ENCODE results near the gene PEAK1.

The PEAK1 gene

DNA sequence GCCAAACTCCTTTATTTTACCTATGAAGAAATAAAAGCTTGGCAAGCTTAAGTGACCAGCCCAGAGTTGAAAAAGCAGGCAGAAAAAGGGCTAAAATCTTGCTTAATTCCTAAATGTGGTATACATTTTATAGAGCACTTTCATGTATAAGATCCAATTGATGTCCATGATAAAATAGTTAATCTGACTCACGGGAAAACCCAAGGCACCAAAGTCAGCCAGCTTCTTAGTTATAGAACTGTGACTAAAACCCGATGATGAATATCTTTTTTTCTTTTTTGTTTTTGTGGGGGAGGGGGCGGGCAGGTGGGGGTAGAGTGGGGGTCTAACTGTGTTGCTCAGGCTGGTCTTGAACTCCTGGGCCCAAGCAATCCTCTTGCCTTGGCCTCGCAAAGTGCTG, 71.4 kb downstream of the PEAK1 start:
- no peak overlapping the region for H3K4me3 ChIP-seq (ENCODE audit: insufficient read depth, low read depth, low read length, poor library complexity, severe bottlenecking)
- no peak for DNase-seq
- H3K9me3 ChIP-seq (ENCODE audit: control insufficient read depth, low read length) = no peaks in the 10 kb centered on the region
- no peak overlapping the region for H3K27ac ChIP-seq (ENCODE audit: insufficient read depth, low read length, poor library complexity, severe bottlenecking)
- no peaks in the 10 kb centered on the region for H3K36me3 ChIP-seq (ENCODE audit: control insufficient read depth, insufficient read depth, low read length)
- no peaks in the 10 kb centered on the region for H3K4me1 ChIP-seq (ENCODE audit: control insufficient read depth, insufficient read depth, low read length, poor library complexity, severe bottlenecking)
- no peaks in the 10 kb centered on the region for H3K27me3 ChIP-seq (replicated peaks; ENCODE audit: control insufficient read depth, insufficient read depth, low read length, poor library complexity, severe bottlenecking)

DNA sequence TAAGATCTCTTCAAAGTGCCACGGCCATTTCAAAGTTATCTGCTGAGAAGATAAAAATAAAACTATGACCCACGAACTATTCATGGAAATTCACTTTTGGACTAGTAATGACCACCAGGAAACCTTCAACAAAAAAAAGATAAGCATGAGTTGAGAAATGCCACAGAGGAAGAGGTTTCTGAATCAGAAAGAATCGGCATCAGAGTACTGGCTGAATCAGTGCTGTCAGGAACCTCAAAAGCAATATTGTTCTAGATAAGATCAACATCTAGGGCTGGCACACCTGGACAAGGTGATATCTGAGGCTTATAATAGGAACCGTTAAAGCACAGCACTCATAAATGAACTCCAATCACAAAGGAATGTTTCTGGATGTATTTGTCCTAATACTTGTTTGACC, 72.7 kb downstream of the PEAK1 start:
- Histone ChIP-seq H3K4me3 (ENCODE audit: insufficient read depth, low read depth, low read length, poor library complexity, severe bottlenecking) (no peak overlapping the region), H3K36me3 (ENCODE audit: control insufficient read depth, insufficient read depth, low read length) (no peaks in the 10 kb centered on the region), H3K9me3 (ENCODE audit: control insufficient read depth, low read length) (no peaks in the 10 kb centered on the region), H3K4me1 (ENCODE audit: control insufficient read depth, insufficient read depth, low read length, poor library complexity, severe bottlenecking) (no peaks in the 10 kb centered on the region), H3K27ac (ENCODE audit: insufficient read depth, low read length, poor library complexity, severe bottlenecking) (no peak overlapping the region), H3K27me3 (replicated peaks; ENCODE audit: control insufficient read depth, insufficient read depth, low read length, poor library complexity, severe bottlenecking) (no peaks in the 10 kb centered on the region)
- no peak for DNase-seq

DNA sequence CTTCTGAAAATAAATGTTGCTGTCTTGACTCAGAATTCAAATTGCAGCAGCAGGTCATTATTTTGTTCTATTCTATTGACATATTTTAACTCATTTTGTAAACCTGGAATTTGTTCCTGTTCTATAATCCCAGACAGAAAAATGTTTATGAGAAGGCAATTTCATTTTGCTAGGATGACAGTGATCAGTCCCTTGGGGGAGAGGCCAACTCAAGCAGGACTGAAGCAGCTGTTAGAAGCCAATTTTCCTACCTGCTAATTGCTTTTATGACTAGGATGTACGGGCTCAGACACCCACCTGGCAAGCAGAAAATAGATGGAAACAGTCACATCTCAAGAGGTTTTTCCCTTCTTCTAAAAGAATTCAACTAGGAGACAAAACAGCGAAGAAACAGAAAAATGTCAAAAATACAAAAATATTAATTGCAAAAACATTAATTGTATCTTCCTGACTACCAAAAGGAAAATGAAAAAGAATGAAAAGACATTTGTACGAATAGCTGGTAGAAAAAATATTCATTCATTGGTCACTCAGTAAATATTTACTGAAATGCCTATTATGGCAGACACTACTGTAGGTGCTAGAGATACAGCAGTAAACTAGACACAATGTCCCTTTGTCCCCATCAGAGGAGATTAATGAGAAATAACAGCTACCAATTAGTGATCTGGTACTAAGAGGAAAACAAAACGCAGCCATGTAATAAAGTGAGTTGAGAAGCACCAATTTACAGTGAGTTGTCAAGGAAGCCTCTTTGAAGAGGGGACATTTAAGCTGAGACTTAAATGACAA, 73.5 kb downstream of the PEAK1 start:
- no peak overlapping the region for H3K27ac ChIP-seq (ENCODE audit: insufficient read depth, low read length, poor library complexity, severe bottlenecking)
- no peaks in the 10 kb centered on the region for H3K36me3 ChIP-seq (ENCODE audit: control insufficient read depth, insufficient read depth, low read length)
- H3K9me3 ChIP-seq (ENCODE audit: control insufficient read depth, low read length) = no peaks in the 10 kb centered on the region
- no peak for DNase-seq
- no peak overlapping the region for H3K4me3 ChIP-seq (ENCODE audit: insufficient read depth, low read depth, low read length, poor library complexity, severe bottlenecking)
- no peaks in the 10 kb centered on the region for H3K27me3 ChIP-seq (replicated peaks; ENCODE audit: control insufficient read depth, insufficient read depth, low read length, poor library complexity, severe bottlenecking)
- H3K4me1 ChIP-seq (ENCODE audit: control insufficient read depth, insufficient read depth, low read length, poor library complexity, severe bottlenecking) = no peaks in the 10 kb centered on the region

DNA sequence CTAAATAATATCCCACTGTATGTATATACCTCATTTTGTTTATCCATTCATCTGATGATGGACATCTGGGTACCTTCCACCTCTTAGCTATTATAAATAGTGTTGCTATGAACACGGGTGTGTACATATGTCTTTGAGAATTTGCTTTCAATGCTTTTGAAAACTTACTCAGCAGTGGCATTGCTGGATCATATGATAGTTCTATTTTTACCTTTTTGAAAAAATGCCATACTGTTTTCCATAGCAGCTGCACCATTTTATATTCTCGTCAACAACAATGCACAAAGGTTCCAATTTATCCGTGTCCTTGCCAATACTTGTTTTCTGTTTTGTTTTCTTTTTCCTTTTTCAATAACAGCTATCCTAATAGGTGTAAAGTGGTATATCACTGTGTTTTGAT, 77.1 kb downstream of the PEAK1 start:
- Histone ChIP-seq H3K4me1 (ENCODE audit: control insufficient read depth, insufficient read depth, low read length, poor library complexity, severe bottlenecking) (no peaks in the 10 kb centered on the region), H3K36me3 (ENCODE audit: control insufficient read depth, insufficient read depth, low read length) (no peaks in the 10 kb centered on the region), H3K27ac (ENCODE audit: insufficient read depth, low read length, poor library complexity, severe bottlenecking) (no peak overlapping the region), H3K27me3 (replicated peaks; ENCODE audit: control insufficient read depth, insufficient read depth, low read length, poor library complexity, severe bottlenecking) (no peaks in the 10 kb centered on the region), H3K9me3 (ENCODE audit: control insufficient read depth, low read length) (no peaks in the 10 kb centered on the region), H3K4me3 (ENCODE audit: insufficient read depth, low read depth, low read length, poor library complexity, severe bottlenecking) (no peak overlapping the region)
- DNase-seq = no peak

DNA sequence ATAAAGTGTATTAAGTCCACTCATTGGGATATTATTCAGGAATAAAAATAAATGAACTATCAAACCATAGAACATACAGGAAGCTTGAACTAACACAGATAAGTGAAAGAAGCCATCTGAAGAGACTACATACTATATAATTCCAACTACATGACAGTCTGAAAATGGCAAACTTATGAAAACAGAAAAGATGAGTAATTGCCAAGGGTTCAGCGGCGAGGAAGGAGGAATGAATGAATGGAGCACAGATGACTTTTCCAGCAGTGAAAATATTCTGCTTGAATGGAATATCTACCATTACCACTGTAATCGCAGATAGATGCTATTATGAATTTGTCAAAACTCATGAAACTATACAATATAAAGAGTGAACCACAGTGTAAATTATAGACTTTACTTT, 79.7 kb downstream of the PEAK1 start:
- Histone ChIP-seq H3K27ac (ENCODE audit: insufficient read depth, low read length, poor library complexity, severe bottlenecking) (no peak overlapping the region), H3K9me3 (ENCODE audit: control insufficient read depth, low read length) (no peaks in the 10 kb centered on the region), H3K27me3 (replicated peaks; ENCODE audit: control insufficient read depth, insufficient read depth, low read length, poor library complexity, severe bottlenecking) (no peaks in the 10 kb centered on the region), H3K4me3 (ENCODE audit: insufficient read depth, low read depth, low read length, poor library complexity, severe bottlenecking) (no peak overlapping the region), H3K36me3 (ENCODE audit: control insufficient read depth, insufficient read depth, low read length) (no peaks in the 10 kb centered on the region), H3K4me1 (ENCODE audit: control insufficient read depth, insufficient read depth, low read length, poor library complexity, severe bottlenecking) (no peaks in the 10 kb centered on the region)
- DNase-seq = no peak

DNA sequence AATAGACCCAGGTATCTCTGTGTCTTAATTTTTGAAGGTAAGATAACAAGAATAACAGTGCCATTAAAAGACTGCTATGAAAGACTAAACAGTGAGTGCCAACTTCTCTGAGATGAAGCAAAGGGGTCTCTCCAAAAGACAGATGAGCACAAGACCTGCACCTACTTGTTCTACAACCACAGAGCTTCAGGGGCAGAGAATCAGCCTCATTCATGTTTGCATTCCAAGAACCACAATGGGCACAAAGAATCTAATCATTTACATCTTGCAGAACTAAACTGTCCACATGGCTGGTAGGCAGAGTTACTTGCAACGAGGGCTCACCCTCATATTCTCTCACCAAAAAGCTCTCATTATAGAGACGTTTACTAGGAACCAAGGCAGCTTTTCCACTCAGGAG, 83.9 kb downstream of the PEAK1 start:
- Histone ChIP-seq H3K27me3 (replicated peaks; ENCODE audit: control insufficient read depth, insufficient read depth, low read length, poor library complexity, severe bottlenecking) (no peaks in the 10 kb centered on the region), H3K4me3 (ENCODE audit: insufficient read depth, low read depth, low read length, poor library complexity, severe bottlenecking) (no peak overlapping the region), H3K4me1 (ENCODE audit: control insufficient read depth, insufficient read depth, low read length, poor library complexity, severe bottlenecking) (no peaks in the 10 kb centered on the region), H3K27ac (ENCODE audit: insufficient read depth, low read length, poor library complexity, severe bottlenecking) (no peak overlapping the region), H3K9me3 (ENCODE audit: control insufficient read depth, low read length) (no peaks in the 10 kb centered on the region), H3K36me3 (ENCODE audit: control insufficient read depth, insufficient read depth, low read length) (no peaks in the 10 kb centered on the region)
- no peak for DNase-seq

DNA sequence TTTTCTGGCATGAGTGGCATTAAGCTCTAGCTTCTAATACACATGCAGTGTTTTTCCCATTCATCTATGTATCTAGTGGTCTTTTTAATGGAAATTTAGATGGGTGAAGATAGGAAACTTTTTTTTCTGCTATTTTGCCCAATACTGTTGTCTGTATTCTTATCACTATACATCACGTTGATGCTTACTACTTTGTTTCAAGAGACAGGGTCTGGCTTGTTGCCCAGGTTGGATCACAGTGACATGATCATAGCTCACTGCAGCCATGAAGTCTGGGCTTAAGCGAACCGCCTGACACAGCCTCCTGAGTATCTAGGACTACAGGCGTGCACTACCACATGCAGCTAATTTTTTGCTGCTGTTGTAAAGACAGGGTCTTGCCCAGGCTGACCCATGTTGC, 84.6 kb downstream of the PEAK1 start:
- Histone ChIP-seq H3K4me3 (ENCODE audit: insufficient read depth, low read depth, low read length, poor library complexity, severe bottlenecking) (no peak overlapping the region), H3K27me3 (replicated peaks; ENCODE audit: control insufficient read depth, insufficient read depth, low read length, poor library complexity, severe bottlenecking) (no peaks in the 10 kb centered on the region), H3K9me3 (ENCODE audit: control insufficient read depth, low read length) (no peaks in the 10 kb centered on the region), H3K4me1 (ENCODE audit: control insufficient read depth, insufficient read depth, low read length, poor library complexity, severe bottlenecking) (no peaks in the 10 kb centered on the region), H3K27ac (ENCODE audit: insufficient read depth, low read length, poor library complexity, severe bottlenecking) (no peak overlapping the region), H3K36me3 (ENCODE audit: control insufficient read depth, insufficient read depth, low read length) (no peaks in the 10 kb centered on the region)
- DNase-seq = no peak

DNA sequence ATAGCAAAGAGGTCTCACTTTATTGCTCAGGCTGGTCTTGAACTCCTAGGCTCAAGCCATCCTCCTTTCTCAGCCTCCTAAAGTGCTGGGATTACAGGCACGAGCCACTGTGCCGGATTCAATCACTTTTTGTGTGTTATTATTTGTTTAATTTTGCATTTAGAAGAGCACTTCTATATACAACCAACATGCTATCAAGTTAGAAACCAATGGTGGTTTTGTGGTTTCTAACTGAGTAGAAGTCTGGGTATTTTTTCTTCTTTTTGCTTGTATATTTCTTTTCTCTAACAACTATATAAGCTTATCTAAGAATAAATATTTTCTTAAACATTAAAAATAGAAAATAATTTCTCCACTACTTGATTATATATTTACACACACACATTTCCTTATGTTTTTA, 86.7 kb downstream of the PEAK1 start:
- H3K27me3 ChIP-seq (replicated peaks; ENCODE audit: control insufficient read depth, insufficient read depth, low read length, poor library complexity, severe bottlenecking) = no peaks in the 10 kb centered on the region
- H3K4me3 ChIP-seq (ENCODE audit: insufficient read depth, low read depth, low read length, poor library complexity, severe bottlenecking) = no peak overlapping the region
- no peaks in the 10 kb centered on the region for H3K9me3 ChIP-seq (ENCODE audit: control insufficient read depth, low read length)
- no peak overlapping the region for H3K27ac ChIP-seq (ENCODE audit: insufficient read depth, low read length, poor library complexity, severe bottlenecking)
- no peaks in the 10 kb centered on the region for H3K4me1 ChIP-seq (ENCODE audit: control insufficient read depth, insufficient read depth, low read length, poor library complexity, severe bottlenecking)
- DNase-seq = no peak
- H3K36me3 ChIP-seq (ENCODE audit: control insufficient read depth, insufficient read depth, low read length) = no peaks in the 10 kb centered on the region

DNA sequence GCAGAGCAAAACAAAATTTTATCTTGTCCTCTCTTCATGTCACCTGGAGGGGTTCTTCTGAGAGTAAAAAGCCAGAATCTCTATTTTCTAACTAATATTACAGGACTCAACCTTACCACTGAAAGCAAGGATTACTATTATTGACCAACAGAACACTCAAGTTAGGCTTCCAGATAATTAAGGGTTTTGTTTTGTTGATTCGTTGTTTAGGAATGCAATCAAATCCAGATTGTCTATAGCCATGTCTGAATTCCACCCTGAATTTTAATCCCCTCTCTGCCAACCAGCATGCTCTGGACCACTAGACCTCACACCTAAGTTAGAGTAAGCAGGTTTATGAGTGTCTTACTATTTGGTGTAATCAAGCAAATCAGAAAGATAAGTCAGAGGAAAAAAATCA, 90.7 kb downstream of the PEAK1 start:
- Histone ChIP-seq H3K4me3 (ENCODE audit: insufficient read depth, low read depth, low read length, poor library complexity, severe bottlenecking) (no peak overlapping the region), H3K36me3 (ENCODE audit: control insufficient read depth, insufficient read depth, low read length) (no peaks in the 10 kb centered on the region), H3K27ac (ENCODE audit: insufficient read depth, low read length, poor library complexity, severe bottlenecking) (no peak overlapping the region), H3K4me1 (ENCODE audit: control insufficient read depth, insufficient read depth, low read length, poor library complexity, severe bottlenecking) (no peaks in the 10 kb centered on the region), H3K9me3 (ENCODE audit: control insufficient read depth, low read length) (no peaks in the 10 kb centered on the region), H3K27me3 (replicated peaks; ENCODE audit: control insufficient read depth, insufficient read depth, low read length, poor library complexity, severe bottlenecking) (no peaks in the 10 kb centered on the region)
- no peak for DNase-seq

DNA sequence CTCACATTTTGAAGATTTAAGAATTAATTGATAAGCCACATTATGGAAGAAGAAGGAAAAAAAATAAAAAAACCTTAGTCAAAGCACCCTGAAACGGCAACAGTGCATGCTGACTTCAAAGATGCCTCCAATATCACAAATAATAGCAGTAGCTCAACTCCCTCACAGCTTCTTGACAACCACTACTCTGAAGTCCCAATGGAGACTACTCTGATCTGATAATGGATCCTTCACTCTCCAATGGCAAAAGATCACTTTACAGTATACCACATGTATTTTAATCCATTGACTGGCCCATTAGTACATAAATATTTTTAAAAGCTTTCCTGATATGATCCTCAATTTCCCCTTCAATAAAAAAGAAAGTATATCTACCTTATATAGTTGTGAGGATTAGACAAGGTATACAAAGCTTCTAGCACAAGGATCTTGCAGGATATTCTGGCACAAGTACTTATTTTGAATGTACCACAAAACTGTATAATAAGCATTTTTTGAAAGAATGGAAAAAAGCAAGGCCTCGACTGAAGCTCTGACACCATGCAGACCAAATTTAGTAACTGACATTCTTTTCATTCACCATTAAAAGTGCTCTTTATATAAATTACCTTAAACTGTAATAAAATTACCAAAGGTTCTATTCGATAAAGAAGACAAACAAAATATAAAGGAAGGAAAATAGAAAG, 91.9 kb downstream of the PEAK1 start:
- no peak overlapping the region for H3K4me3 ChIP-seq (ENCODE audit: insufficient read depth, low read depth, low read length, poor library complexity, severe bottlenecking)
- no peak overlapping the region for H3K27ac ChIP-seq (ENCODE audit: insufficient read depth, low read length, poor library complexity, severe bottlenecking)
- no peaks in the 10 kb centered on the region for H3K36me3 ChIP-seq (ENCODE audit: control insufficient read depth, insufficient read depth, low read length)
- H3K4me1 ChIP-seq (ENCODE audit: control insufficient read depth, insufficient read depth, low read length, poor library complexity, severe bottlenecking) = no peaks in the 10 kb centered on the region
- H3K9me3 ChIP-seq (ENCODE audit: control insufficient read depth, low read length) = no peaks in the 10 kb centered on the region
- no peak for DNase-seq
- no peaks in the 10 kb centered on the region for H3K27me3 ChIP-seq (replicated peaks; ENCODE audit: control insufficient read depth, insufficient read depth, low read length, poor library complexity, severe bottlenecking)
